ENCODE results near the gene PISD. TPM values are rescaled to one million over a fixed set of nuclear protein-coding genes. Genes with fewer than 3 reads are reported as not detected.
A peak's percentile ranks its signal among the peaks of the same experiment; 100 is the strongest.
"Not testable (repeated sequence)": the region's sequence is repeated elsewhere in the genome, so short reads cannot be mapped to it uniquely, and the experiment has no call there.

Gene PISD
- total RNA-seq, 8 experiments from 2014 or later, result 23.7 to 32.4 (median 26.5) TPM

DNA sequence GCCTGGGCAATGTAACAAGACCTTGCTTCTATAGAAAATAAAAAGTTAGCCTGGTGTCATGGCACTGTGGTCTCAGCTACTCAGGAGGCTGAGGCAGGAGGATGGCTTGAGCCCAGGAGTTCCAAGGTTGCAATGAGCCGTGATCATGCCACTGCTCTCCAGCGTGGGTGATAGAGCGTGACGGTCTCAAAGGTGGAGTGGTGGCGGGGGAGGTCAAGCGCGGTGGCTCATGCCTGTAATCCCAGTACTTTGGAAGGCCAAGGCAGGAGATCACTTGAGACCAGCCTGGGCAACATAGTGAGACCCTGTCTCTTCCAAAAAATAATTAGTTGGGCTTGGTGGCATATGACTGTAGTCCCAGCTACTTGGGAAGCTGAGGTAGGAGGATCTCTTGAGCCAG is 16.7 kb upstream of the PISD start:
- in situ Hi-C loops (cut with MboI; ENCODE audit: low pct_unique_long_range_greater_than_20kb in 2 of 9, low sequenced_read_pairs in 9 of 9, unreplicated experiment in 9 of 9), result no loop called here

DNA sequence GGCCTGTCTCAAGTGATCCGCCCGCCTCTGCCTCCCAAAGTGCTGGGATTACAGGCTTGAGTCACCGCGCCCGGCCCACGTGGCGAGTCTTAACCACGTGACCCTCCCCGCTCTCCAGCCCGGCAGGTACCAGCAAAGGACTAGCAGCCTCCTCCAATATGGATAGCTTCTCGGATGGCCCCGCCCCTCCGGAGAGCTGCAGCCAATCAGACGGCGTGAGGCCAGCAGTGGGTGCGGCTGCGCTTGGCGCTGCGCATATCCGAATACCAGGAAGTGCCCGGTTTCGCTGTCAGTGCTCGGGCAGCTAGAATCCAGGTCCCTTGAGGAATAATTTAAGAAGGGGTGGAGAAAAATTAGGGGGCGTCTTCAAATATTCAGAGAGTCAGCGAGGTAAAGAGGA is 14.7 kb upstream of the PISD start:
- H3K27ac ChIP-seq, result no peak overlapping the region
- peak in 4 of 8 experiments; percentile 28 to 100 (median 98) for ATAC-seq (replicated peaks in 6 of 8)
- 0 to 96% (median 56%) methylated on average over 1 to 12 of the region's 25 CpGs; no CpG with 5 or more reads in 2 of the 10 experiments for WGBS, 10 experiments
- in situ Hi-C loops (cut with MboI; ENCODE audit: low pct_unique_long_range_greater_than_20kb in 2 of 9, low sequenced_read_pairs in 9 of 9, unreplicated experiment in 9 of 9), result no loop called here
- no peaks in the 10 kb centered on the region for H3K4me1 ChIP-seq (replicated peaks in 1 of 2)
- no peak overlapping the region for H3K4me3 ChIP-seq

More for the DNA sequence above, 16.7 kb upstream of the PISD start:
- Histone ChIP-seq H3K4me3 (no peak overlapping the region), H3K27ac (no peak overlapping the region), H3K4me1 (replicated peaks in 1 of 2) (no peaks in the 10 kb centered on the region)
- 92 to 100% (median 100%) methylated on average over 3 to 6 of the region's 7 CpGs; no CpG with 5 or more reads in 7 of the 10 experiments for WGBS, 10 experiments
- ATAC-seq (replicated peaks in 6 of 8), result no peak

DNA sequence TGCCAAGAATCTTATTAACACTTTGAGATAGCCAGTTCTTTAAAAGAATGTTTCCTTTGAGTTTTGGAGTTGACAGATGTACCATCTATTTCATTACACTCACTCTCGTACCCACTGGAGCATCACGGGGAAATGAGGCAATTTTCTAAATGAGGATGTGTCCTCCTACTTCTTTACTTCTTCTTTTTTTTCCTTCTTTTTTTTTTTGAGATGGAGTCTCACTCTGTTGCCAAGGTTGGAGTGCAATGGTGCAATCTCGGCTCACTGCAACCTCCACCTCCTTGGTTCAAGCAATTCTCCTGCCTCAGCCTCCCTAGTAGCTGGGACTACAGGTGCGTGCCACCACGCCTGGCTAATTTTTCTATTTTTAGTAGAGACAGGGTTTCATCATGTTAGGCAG is 12.2 kb upstream of the PISD start:
- H3K4me1 ChIP-seq (replicated peaks in 1 of 2); H3K27ac ChIP-seq; H3K4me3 ChIP-seq; ATAC-seq (replicated peaks in 6 of 8): not testable (repeated sequence)
- WGBS, 10 experiments, result 57 to 100% (median 85%) methylated on average over 1 to 5 of the region's 5 CpGs
- in situ Hi-C loops (cut with MboI; ENCODE audit: low pct_unique_long_range_greater_than_20kb in 2 of 9, low sequenced_read_pairs in 9 of 9, unreplicated experiment in 9 of 9), result loop anchor here in 2 of 9 experiments (25.0 kb wide), 1 partner anchor 288 kb away; no protein-coding TSS in a partner anchor

GRCh38 chr22:31668849-31669248 is 6.8 kb upstream of the PISD start:
- WGBS, 10 experiments, result 73 to 100% (median 93%) methylated on average over 1 to 4 of the region's 4 CpGs; no CpG with 5 or more reads in 5 of the 10 experiments
- H3K4me1 ChIP-seq (replicated peaks in 1 of 2); ATAC-seq (replicated peaks in 6 of 8); H3K27ac ChIP-seq; H3K4me3 ChIP-seq: not testable (repeated sequence)
- in situ Hi-C loops (cut with MboI; ENCODE audit: low pct_unique_long_range_greater_than_20kb in 2 of 9, low sequenced_read_pairs in 9 of 9, unreplicated experiment in 9 of 9), result loop anchor here in 2 of 9 experiments (25.0 kb wide), 1 partner anchor 293 kb away; no protein-coding TSS in a partner anchor

DNA sequence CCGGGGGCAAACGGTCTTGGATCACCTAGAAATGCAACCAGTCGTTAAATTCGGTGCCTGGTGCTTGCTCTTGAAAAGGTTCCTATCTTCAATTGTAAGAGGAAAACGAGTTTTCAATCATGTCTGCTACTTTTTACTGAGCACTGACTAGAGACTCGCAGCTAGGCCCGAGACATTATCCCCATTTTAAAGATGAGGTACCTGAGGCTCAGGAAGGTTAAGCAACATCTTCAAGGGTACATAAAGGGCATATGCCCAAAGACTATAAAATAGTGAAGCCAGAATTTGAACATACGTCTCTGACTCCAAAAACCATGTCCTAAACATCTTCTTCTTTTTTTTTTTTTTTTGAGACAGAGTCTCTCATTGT is 638 bp upstream of the PISD start:
- Histone ChIP-seq H3K4me1 (replicated peaks in 1 of 2) (peaks cover 4 to 6% of the 10 kb centered on the region in 2 donors), H3K4me3 (peak overlapping the region; percentile 71 to 97 (median 93)), H3K27ac (no peak overlapping the region)
- in situ Hi-C loops (cut with MboI; ENCODE audit: low pct_unique_long_range_greater_than_20kb in 2 of 9, low sequenced_read_pairs in 9 of 9, unreplicated experiment in 9 of 9), result loop anchor here in 2 of 9 experiments (25.0 kb wide), 1 partner anchor 300 kb away; no protein-coding TSS in a partner anchor
- 28 to 88% (median 73%) methylated on average over 3 to 8 of the region's 8 CpGs for WGBS, 10 experiments
- no peak for ATAC-seq (replicated peaks in 6 of 8)

GRCh38 chr22:31660860-31661341 is 1.1 kb downstream of the PISD start:
- peak in 3 of 8 experiments; percentile 5 to 74 (median 70) for ATAC-seq (replicated peaks in 6 of 8)

DNA sequence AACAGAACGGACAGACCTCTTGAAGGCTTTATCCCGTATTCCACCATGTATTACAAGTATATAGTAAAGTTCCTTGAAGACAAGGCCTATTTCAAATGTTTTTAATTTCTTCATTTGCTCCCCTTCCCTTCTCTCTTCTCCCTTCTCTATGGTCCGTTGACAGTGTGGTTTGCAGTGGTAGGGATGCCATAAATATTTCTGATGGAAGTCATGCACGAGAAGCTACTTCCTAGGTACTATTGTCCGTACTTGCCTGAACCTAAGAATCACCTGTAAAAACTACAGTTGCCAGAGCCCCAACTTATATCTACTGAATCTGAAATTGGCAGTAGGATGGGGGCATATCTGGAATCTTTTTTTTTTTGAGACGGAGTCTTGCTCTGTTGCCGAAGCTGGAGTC is 2.8 kb downstream of the PISD start:
- Histone ChIP-seq H3K27ac (no peak overlapping the region), H3K4me1 (replicated peaks in 1 of 2) (peaks cover 4 to 6% of the 10 kb centered on the region in 2 donors), H3K4me3 (no peak overlapping the region)
- in situ Hi-C loops (cut with MboI; ENCODE audit: low pct_unique_long_range_greater_than_20kb in 2 of 9, low sequenced_read_pairs in 9 of 9, unreplicated experiment in 9 of 9), result loop anchor here in 2 of 9 experiments (25.0 kb wide), 1 partner anchor 303 kb away; no protein-coding TSS in a partner anchor
- WGBS, 10 experiments, result 56 to 100% (median 89%) methylated on average over 2 to 7 of the region's 7 CpGs; no CpG with 5 or more reads in 3 of the 10 experiments
- no peak for ATAC-seq (replicated peaks in 6 of 8)

More at GRCh38 chr22:31660860-31661341, 1.1 kb downstream of the PISD start:
- 0 to 81% (median 63%) methylated on average over 1 to 7 of the region's 10 CpGs; no CpG with 5 or more reads in 2 of the 10 experiments for WGBS, 10 experiments
- not testable (repeated sequence) for H3K4me1 ChIP-seq (replicated peaks in 1 of 2); H3K27ac ChIP-seq
- in situ Hi-C loops (cut with MboI; ENCODE audit: low pct_unique_long_range_greater_than_20kb in 2 of 9, low sequenced_read_pairs in 9 of 9, unreplicated experiment in 9 of 9), result loop anchor here in 2 of 9 experiments (25.0 kb wide), 1 partner anchor 301 kb away; no protein-coding TSS in a partner anchor
- H3K4me3 ChIP-seq, result peak overlapping the region; percentile 71 to 97 (median 93)

DNA sequence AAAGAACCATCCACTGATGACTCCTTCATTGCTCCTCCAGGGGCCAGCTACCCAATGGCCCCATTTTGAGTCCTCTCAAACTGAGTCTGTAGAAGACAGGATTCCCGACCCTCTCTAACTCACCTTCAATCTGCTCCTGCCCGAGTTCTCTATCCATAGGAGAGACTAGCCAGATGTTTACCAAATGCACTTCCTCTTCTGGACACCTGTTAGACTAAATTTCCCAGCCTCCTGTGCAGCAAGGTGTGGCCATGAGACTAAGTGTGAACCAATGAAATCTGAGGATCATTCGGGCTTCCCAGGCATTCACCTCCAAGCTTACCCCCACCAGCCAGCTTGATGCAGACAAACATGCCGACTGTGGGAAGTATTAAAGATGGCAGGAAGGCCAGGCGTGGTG is 7.6 kb downstream of the PISD start:
- in situ Hi-C loops (cut with MboI; ENCODE audit: low pct_unique_long_range_greater_than_20kb in 2 of 9, low sequenced_read_pairs in 9 of 9, unreplicated experiment in 9 of 9), result loop anchor here in 2 of 9 experiments (25.0 kb wide), 1 partner anchor 308 kb away; no protein-coding TSS in a partner anchor
- WGBS, 10 experiments, result 60 to 100% (median 92%) methylated on average over 1 to 5 of the region's 5 CpGs; no CpG with 5 or more reads in 4 of the 10 experiments
- ATAC-seq (replicated peaks in 6 of 8), result no peak
- H3K4me3 ChIP-seq, result no peak overlapping the region
- no peak overlapping the region for H3K27ac ChIP-seq
- no peaks in the 10 kb centered on the region for H3K4me1 ChIP-seq (replicated peaks in 1 of 2)

GRCh38 chr22:31653944-31654343 is 8.1 kb downstream of the PISD start:
- H3K4me3 ChIP-seq, result no peak overlapping the region
- in situ Hi-C loops (cut with MboI; ENCODE audit: low pct_unique_long_range_greater_than_20kb in 2 of 9, low sequenced_read_pairs in 9 of 9, unreplicated experiment in 9 of 9), result loop anchor here in 2 of 9 experiments (25.0 kb wide), 1 partner anchor 308 kb away; no protein-coding TSS in a partner anchor
- WGBS, 10 experiments, result 75 to 100% (median 89%) methylated on average over 1 to 2 of the region's 2 CpGs; no CpG with 5 or more reads in 3 of the 10 experiments
- no peak overlapping the region for H3K27ac ChIP-seq
- ATAC-seq (replicated peaks in 6 of 8), result no peak
- H3K4me1 ChIP-seq (replicated peaks in 1 of 2), result no peaks in the 10 kb centered on the region

- ATAC-seq (replicated peaks in 6 of 8), result no peak
- Histone ChIP-seq H3K4me1 (replicated peaks in 1 of 2) (no peaks in the 10 kb centered on the region), H3K4me3 (no peak overlapping the region), H3K27ac (no peak overlapping the region)
- WGBS, 10 experiments, result 74 to 100% (median 90%) methylated on average over 2 to 9 of the region's 9 CpGs; no CpG with 5 or more reads in 1 of the 10 experiments
- in situ Hi-C loops (cut with MboI; ENCODE audit: low pct_unique_long_range_greater_than_20kb in 2 of 9, low sequenced_read_pairs in 9 of 9, unreplicated experiment in 9 of 9), result loop anchor here in 2 of 9 experiments (25.0 kb wide), 1 partner anchor 309 kb away; no protein-coding TSS in a partner anchor
Measured at GRCh38 chr22:31652911-31653684, 8.9 kb downstream of the PISD start.

- 57 to 100% (median 90%) methylated on average over 1 to 8 of the region's 9 CpGs; no CpG with 5 or more reads in 2 of the 10 experiments for WGBS, 10 experiments
- no peak overlapping the region for H3K4me3 ChIP-seq
- H3K4me1 ChIP-seq (replicated peaks in 1 of 2), result peaks cover 0 to 3% of the 10 kb centered on the region in 2 donors
- H3K27ac ChIP-seq, result no peak overlapping the region
- ATAC-seq (replicated peaks in 6 of 8), result no peak
- in situ Hi-C loops (cut with MboI; ENCODE audit: low pct_unique_long_range_greater_than_20kb in 2 of 9, low sequenced_read_pairs in 9 of 9, unreplicated experiment in 9 of 9), result loop anchor here in 2 of 9 experiments (25.0 kb wide), 1 partner anchor 310 kb away; no protein-coding TSS in a partner anchor
Measured at GRCh38 chr22:31652088-31652487, 9.9 kb downstream of the PISD start.

GRCh38 chr22:31651664-31652063 is 10.4 kb downstream of the PISD start:
- in situ Hi-C loops (cut with MboI; ENCODE audit: low pct_unique_long_range_greater_than_20kb in 2 of 9, low sequenced_read_pairs in 9 of 9, unreplicated experiment in 9 of 9), result loop anchor here in 2 of 9 experiments (25.0 kb wide), 1 partner anchor 311 kb away; no protein-coding TSS in a partner anchor
- 71 to 100% (median 88%) methylated on average over 1 to 3 of the region's 4 CpGs; no CpG with 5 or more reads in 1 of the 10 experiments for WGBS, 10 experiments
- peaks cover 0 to 3% of the 10 kb centered on the region in 2 donors for H3K4me1 ChIP-seq (replicated peaks in 1 of 2)
- no peak overlapping the region for H3K4me3 ChIP-seq
- no peak for ATAC-seq (replicated peaks in 6 of 8)
- H3K27ac ChIP-seq, result no peak overlapping the region

GRCh38 chr22:31650391-31650790 is 11.6 kb downstream of the PISD start:
- peaks cover 0 to 3% of the 10 kb centered on the region in 2 donors for H3K4me1 ChIP-seq (replicated peaks in 1 of 2)
- WGBS, 10 experiments, result 44 to 100% (median 76%) methylated on average over 1 to 6 of the region's 6 CpGs
- ATAC-seq (replicated peaks in 6 of 8), result peak in 2 of 8 experiments; percentile 59 to 64
- in situ Hi-C loops (cut with MboI; ENCODE audit: low pct_unique_long_range_greater_than_20kb in 2 of 9, low sequenced_read_pairs in 9 of 9, unreplicated experiment in 9 of 9), result loop anchor here in 2 of 9 experiments (25.0 kb wide), 1 partner anchor 312 kb away; no protein-coding TSS in a partner anchor
- no peak overlapping the region for H3K4me3 ChIP-seq
- no peak overlapping the region for H3K27ac ChIP-seq
